HG03159 (cell line): ENCODE results near the gene DHDDS.
"Not testable (repeated sequence)": the region's sequence is repeated elsewhere in the genome, so short reads cannot be mapped to it uniquely, and the experiment has no call there.

Experiments
- ATAC-seq: cut with Tn5 transposase; IDR thresholded peaks from one replicate; pipeline ENCODE4 v1.9.1; 2021; ENCODE audit warnings: mild to moderate bottlenecking, moderate library complexity; ENCODE audit not compliant: unreplicated experiment

Gene DHDDS

DNA sequence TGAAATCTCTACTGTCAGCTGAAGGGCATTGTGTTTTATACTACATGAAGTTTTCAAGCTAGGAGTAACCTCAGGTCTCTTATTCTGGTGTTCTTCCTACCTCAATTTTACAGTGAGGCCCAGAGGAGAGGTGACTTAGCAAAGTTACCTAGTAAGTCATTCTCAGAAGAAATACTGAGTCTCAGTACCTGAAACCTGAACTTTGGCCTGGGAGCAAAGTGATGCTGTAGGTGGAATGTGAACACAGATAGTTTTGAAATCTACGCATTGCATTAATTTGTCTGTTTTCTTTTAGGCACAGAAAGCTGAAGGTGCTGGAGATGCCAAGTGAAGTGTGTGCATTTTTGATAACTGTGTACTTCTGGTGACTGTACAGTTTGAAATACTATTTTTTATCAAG lies 42.7 kb downstream of the DHDDS start:
- no peak for ATAC-seq

DNA sequence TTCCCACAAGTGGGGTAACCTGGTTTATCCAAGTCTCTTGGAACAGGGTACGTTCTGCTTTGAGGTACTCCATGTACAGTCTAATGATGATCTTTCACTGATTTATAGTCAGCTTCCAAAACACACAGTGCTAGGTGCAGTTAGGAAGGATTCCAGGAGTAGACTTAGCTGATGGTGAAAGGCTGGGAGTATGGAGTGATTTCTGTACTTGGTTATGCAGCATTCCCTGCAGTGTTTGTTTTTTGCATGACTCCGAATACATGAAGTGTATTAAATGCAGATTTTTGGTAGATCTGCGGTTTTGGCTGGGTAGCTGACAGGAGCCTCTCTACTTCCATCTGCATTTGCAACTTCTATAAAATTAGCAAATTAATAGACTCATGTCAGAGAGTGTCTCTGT lies 43.9 kb downstream of the DHDDS start:
- no peak for ATAC-seq

GRCh38 chr1:26476958-26477357 lies 44.8 kb downstream of the DHDDS start:
- ATAC-seq, result no peak

DNA sequence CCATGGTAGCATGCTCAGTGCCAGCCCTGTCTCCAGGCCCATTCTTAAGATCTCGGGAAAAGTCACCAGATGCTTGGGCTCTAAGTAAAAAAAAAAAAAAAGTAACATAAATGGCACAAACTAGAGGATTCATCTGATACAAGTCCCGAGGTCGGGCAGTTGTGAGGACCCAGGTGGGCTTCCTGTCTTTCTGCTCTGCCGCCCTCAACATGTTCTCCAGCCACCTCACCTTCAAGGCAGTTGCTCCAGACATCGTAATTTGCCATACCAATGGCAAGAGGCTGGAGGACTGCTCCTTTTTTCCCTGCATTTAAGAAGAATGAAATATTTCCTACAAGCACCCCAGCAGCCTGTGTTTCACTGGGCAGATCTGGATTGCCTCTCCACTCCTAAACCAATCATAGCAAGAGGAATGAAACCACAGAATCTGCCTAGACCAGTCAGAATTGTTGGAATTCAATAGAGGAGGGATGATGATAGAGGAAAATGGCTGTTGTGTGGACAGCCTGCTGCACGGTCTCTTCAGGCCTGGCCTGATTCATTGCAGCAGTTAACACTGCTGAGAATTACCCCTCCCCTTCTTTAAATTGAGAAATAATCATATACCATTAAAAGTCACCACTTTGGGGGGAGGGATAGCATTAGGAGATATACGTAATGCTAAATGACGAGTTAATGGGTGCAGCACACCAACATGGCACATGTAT lies 45.5 kb downstream of the DHDDS start:
- no peak for ATAC-seq

- ATAC-seq, result no peak
Observed at GRCh38 chr1:26478159-26478558, 46.0 kb downstream of the DHDDS start.

DNA sequence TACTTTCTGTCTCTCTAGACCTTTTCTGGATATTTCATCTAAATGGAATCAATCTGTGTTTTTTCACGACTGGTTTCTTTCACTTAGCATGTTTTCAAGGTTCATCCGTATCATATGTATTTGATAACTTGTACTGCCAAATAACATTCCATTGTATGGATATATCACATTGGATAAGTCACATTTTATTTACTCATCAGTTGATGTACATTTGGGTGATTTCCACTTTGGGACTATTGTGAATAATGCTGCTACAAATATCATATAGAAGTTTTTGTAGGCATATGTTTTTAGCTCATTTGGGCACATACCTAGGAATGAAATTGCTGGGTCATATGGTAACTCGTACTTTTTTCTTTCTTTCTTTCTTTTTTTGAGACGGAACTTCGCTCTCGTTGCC lies 46.9 kb downstream of the DHDDS start:
- no peak for ATAC-seq

DNA sequence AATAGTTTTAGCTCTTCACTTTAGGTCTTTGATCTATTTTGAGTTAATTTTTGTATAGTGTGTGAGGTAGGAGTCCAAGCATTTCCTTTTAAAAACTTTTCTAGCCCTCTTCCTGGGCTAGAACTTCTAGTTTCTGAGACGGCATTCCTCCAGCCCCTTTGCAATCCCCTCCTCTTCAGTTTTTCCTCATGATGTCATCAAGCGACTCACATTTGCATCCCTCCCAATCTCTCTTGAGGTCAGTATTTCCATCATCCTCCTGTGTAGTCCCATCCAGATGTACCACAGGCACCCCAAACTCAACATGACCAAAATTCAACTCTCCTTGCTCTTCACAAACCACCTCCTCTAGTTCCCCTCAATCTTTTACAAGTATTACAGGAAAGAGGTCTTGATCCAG lies 50.8 kb downstream of the DHDDS start:
- ATAC-seq, result no peak

- no peak for ATAC-seq
Observed at GRCh38 chr1:26483980-26484379, 51.9 kb downstream of the DHDDS start.

- ATAC-seq, result no peak
Observed at GRCh38 chr1:26490155-26490554, 58.0 kb downstream of the DHDDS start.

DNA sequence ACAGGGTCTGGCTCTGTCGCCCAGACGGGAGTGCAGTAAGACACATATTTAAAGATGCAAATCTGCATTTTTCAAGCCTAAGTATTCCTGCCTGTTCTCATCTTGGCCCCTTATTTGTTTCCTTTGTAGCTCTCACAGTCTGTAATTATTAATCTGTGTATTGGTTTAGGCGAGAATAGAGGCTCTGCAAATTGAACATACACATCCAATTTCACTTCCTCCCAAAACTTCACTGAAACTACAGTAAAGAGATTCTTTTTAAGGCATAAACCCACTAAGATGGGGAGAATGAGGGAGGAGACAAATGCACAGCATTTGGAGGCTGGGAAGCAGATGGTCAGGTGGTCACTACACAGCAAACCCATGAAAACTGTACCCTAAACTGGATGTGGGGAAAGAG lies 61.1 kb downstream of the DHDDS start:
- ATAC-seq, result no peak

DNA sequence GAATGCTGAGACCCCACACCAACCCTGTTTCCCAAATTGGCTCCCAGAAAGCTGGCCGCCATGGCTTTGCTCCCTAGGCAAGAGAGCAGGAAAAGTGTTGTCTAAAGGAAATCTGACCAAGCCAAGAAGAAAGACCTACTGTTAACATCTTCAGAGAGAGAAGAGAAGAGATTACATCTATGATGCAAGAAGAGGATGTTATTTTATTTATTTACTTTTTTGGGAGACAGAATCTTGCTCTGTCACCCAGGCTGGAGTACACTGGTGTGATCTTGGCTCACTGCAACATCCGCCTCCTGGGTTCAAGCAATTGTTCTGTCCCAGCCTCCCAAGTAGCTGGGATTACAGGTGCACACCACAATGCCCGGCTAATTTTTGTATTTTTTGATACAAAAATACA lies 61.8 kb downstream of the DHDDS start:
- ATAC-seq, result no peak

- ATAC-seq, result no peak
Observed at GRCh38 chr1:26496861-26497260, 64.7 kb downstream of the DHDDS start.

DNA sequence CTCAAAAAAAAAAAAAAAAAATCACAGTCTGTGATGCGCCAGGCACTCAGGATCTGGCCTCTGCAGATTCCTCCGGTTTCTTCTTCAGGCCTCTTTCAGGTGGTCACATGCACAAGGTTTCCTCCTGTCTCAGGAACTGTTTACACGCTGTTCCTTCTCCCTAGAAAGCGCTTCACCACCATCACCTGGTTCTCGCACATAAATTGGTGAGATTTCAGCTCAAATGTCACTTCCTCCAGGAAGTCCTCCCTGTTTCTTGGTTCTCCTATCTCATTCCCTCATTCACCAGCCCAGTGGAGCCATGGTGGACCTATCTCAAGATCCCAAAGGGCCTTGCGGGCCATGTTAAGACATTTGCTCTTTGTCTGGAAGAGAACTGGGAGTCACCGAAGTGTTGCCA lies 66.8 kb downstream of the DHDDS start:
- ATAC-seq, result no peak

DNA sequence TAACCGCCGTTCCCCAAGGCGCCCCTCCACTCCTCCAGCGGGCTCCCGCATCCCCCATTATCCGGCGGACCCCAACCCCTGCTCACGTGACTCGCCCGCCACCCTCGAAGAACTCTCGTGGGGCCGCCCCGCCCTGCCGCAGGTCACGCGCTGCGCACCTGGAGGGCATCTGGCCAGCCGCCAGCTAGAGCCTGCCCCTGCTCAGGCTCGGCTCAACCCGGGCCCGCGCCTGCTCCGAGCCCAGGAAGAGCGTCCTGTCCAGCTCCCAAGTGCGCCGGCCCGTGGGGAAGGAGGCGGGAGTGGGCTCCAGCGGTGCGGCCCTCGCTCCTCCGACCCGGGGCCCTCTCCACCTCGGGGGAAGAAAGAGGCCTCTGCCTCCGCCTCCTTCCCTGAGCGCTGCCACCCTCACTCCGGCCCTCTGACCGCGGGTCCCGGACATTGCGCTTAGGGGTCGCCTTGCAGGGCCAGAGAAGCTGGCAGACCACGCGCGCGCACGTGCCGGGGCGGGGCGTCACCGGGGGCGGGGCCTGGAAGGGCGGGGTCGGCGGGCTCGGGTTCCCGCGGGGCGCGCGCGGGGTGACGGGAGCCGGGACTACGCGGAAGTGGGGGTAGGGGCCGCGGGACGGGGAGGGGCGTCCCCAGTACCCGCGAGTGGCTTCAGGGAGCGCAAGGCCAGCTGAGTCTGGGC lies 68.5 kb downstream of the DHDDS start:
- ATAC-seq, result peak; percentile 65

DNA sequence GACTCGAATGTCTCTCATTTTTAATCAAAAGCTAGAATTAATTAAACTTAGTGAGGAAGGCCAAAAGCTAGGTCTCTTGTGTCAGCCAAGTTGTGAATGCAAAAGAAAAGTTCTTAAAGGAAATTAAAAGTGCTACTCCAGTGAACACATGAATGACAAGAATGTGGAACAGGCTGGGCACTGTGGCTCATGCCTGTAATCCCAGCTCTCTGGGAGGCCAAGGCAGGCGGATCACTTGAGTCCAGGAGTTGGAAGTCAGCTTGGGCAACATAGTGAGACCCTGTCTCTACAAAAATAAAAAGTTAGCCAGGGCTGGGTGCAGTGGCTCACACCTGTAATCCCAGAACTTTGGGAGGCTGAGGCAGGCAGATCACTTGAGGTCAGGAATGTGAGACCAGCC lies 78.6 kb downstream of the DHDDS start:
- not testable (repeated sequence) for ATAC-seq

GRCh38 chr1:26515836-26516235 lies 83.7 kb downstream of the DHDDS start:
- ATAC-seq, result not testable (repeated sequence)

GRCh38 chr1:26516987-26517765 lies 85.1 kb downstream of the DHDDS start:
- ATAC-seq, result no peak

DNA sequence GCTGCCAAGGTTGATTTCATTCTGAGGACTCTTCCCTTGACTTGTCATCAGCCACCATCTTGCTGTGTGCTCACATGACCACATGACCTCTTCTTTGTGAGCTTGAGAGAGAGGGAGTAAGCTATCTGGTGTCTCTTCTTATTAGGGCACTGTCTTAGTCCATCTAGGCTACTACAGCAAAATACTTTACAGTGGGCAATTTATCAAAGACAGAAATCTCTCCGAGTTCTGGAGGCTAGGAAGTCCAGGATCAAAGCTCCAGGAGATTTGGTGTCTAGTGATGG lies 85.6 kb downstream of the DHDDS start:
- no peak for ATAC-seq

DNA sequence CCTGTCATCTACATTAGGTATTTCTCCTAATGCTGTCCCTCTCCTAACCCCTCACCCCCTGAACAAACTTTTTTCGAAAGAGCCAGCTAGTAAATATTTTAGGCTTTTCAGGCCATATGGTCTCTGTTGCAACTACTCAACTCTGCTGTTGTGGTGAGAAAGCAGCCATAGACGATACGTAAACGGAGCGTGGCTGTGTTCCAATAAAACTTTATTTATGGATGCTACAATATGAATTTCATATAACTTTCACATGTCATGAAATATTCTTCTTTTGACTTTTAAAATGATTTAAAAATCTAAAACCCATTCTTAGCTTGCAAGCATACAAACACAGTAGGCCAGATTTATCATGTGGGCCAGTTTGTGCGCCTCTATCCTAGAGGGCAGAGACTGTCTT lies 86.2 kb downstream of the DHDDS start:
- ATAC-seq, result no peak

DNA sequence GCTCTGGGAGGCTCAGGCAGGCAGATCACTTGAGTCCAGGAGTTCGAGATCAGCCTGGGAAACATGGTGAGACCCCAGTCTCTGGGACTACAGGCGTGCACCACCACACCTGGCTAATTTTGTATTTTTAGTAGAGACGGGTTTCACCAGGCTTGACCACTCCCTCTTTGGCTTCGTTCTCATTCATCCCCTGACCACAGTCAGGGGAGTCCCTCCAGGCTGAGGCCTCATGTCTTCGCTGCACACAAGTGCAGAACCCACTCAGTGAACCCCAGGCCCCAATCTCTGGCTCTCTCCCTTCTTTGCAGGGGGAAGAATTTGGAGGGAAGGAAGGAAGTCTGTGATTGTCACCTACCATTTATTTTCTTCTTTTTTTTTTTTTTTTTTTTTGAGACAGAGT lies 88.2 kb downstream of the DHDDS start:
- no peak for ATAC-seq
